GM12872 (cell line): ENCODE data around the gene STAP2.

Source experiments
- TF ChIP-seq, protein P1 (sequence below): IDR thresholded peaks from 3 replicates; pipeline ENCODE4 v1.5.1; 2011; ENCODE audit warnings: low read depth, mild to moderate bottlenecking, low read length, moderate library complexity; ENCODE audit not compliant: insufficient read depth

The STAP2 gene, protein sequence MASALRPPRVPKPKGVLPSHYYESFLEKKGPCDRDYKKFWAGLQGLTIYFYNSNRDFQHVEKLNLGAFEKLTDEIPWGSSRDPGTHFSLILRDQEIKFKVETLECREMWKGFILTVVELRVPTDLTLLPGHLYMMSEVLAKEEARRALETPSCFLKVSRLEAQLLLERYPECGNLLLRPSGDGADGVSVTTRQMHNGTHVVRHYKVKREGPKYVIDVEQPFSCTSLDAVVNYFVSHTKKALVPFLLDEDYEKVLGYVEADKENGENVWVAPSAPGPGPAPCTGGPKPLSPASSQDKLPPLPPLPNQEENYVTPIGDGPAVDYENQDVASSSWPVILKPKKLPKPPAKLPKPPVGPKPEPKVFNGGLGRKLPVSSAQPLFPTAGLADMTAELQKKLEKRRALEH

DNA sequence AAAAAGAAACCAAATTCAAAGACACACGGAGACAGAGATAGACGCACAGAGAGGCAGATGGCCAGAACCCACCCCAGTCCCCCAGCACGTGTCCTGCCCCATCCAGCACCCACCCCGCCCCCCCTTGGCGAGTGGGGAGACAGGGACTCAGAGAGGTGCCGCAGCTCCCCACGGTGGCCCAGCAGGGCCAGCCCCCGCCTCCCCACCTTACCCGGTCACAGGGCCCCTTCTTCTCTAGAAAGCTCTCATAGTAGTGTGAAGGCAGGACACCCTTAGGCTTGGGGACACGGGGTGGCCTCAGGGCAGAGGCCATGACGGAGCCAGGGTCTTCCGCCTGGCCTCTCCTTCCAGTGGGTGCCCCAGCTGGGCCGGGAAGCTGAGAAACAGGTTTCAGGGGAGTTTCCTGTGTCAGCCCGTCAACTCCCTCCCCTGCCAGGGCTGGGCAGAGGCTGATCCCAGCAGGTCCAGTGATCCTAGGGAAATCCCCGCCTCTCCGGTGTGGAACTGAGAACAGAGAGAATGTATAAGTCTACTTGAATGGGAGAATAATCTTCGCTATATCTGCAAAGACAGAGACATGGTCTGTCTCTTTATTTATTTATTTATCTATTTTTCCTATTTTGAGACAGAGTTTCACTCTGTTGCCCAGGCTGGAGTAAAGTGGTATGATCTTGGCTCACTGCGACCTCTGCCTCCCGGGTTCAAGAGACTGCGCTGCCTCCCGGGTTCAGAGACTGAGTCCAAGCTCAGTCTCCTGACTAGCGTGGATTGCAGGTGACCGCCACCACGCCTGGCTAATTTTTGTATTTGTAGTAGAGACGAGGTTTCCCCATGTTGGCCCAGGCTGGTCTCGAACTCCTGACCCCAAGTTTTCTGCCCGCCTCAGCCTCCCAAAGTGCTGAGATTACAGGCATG lies at the start of gene STAP2:
Gene STAP2, minus strand, starts transcription at position 387 of the 915 bp plus-strand sequence. Its CDS starts 74 bp downstream, at position 313.
- TF ChIP-seq, protein P1, sequence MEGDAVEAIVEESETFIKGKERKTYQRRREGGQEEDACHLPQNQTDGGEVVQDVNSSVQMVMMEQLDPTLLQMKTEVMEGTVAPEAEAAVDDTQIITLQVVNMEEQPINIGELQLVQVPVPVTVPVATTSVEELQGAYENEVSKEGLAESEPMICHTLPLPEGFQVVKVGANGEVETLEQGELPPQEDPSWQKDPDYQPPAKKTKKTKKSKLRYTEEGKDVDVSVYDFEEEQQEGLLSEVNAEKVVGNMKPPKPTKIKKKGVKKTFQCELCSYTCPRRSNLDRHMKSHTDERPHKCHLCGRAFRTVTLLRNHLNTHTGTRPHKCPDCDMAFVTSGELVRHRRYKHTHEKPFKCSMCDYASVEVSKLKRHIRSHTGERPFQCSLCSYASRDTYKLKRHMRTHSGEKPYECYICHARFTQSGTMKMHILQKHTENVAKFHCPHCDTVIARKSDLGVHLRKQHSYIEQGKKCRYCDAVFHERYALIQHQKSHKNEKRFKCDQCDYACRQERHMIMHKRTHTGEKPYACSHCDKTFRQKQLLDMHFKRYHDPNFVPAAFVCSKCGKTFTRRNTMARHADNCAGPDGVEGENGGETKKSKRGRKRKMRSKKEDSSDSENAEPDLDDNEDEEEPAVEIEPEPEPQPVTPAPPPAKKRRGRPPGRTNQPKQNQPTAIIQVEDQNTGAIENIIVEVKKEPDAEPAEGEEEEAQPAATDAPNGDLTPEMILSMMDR, result no peak

DNA sequence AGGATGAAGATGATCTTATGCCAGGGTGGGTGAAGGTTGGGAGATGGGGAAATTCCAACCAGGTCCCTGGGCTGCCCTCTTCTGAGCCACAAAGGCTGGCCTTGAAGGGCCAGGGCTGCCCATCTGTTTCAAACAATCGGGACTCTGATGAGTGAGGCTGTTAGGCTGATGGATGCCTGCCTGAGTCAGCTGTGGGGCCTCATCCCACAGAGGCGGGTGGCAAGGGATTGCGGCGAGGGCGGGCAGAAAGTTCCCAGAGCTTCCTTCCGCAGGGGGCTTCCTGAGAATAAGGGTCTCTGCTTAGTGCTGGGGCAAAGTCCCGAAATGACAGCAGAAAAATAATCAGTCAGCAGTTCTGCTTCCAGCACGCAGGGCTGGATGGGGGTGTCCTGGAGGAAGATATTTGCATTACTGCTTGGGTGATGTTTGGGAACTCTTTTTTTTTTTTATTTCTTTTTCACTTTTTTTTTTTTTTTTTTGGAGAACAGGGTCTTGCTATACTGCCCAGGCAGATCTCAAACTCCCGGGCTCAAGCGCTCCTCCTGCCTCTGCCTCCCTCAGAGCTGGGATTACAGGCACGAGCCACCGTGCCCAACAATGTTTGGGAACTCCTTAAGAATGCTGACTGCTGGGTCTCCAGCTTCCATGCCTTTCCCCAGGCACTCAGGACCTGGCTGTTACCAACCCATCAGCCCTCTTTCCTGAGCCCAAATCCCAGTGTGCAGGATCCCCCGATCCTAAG lies 47.6 kb upstream of the STAP2 start:
- TF ChIP-seq, protein P1, result no peak

DNA sequence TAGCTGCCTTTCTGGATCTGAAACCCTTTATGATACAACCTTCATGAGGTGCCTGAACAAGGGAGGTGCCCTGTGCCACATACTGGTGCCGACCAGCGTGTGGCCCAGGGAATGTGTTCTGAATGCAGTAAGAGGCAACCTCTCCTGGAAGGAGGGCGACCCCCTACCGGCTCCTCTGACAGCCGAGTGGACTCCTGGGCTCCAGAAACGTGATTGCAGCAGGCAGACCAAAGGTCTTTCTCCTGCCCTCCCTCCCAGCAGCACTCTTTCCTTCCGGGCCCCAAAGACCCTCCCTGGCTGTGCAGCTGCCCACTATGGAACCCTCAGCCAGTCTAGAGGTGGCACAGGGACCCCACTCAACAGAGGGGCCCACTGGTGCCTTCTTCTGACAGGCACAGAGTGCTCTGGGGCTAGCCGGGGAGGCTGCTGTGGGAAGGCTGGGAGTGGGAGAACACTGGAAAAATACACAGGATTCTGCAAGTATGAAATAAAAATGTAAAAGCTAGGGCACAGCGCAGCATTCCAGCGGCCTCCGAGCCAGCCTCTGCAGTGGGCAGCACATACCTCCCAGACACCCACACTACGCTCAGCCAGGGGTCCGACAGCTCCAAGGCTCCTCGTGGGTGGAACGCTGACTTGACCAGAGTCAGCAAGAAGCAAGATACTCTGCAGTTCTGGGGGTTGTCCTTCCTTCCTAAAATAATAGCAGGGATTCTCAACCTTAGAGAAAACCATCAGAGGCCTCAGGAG lies 46.8 kb upstream of the STAP2 start:
- TF ChIP-seq, protein P1, result no peak

DNA sequence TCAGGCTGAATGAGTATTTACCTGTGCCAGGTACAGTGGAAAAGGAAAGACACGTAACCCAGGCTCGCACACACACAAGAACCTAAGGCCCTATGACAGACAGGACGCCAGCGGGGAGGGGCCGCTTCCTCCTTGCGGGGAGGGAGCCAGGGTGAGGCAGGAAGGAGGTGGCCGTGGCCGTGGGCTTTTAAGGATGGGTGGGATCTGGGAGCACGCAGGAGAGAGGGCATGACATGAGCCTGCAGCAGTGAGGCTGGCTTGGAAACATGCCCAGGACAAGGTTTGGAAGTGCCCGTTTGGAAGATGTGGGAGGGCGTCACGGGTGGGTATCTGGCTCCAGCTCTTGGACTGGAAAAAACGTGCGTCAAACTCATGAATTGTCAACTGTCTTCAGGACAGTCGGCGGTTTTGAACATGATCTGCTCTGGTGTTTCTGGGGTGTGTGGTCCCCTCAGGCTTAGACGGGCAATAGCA lies 41.7 kb upstream of the STAP2 start:
- TF ChIP-seq, protein P1, result no peak

DNA sequence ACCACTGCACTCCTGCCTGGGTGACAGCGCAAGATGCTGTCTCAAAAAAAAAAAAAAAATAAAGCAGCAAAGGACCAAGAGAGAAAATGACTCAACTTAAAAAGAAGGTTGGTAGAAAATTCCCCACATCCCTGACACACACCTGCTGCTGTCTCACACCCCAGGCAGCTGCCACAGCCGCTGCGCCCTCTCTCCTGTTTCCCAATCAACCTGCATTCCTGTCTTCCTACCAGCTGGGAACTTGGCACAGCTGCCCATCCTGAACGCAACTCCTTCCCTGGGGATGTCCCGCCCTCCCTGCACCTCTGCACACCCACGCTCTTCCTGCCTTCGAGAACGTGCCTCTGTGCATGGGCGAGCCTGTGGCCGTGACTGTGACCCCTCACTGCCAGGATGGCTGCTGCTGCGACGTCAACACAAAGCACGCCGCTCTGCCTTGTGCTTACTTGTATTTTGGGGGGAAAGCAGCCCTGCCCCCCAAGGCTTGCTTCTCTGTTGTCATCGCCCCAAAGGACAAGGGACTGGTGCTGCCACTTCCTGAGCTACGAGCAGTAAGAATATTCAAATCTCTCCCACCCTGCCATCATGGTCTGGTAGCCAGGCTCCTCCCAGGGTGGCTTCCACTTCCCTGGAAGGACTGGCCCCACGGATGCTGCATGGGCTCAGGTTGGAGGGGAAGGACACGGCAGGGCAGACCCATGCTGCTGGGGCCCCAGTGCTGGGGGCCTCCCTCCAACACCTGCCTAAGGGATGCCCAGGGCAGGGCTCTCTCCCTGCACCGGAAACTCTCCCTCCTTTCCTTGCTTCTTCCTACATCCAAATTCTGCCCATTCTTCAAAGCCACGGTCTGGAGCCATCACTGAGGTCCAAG lies 41.0 kb upstream of the STAP2 start:
- TF ChIP-seq, protein P1, result no peak

DNA sequence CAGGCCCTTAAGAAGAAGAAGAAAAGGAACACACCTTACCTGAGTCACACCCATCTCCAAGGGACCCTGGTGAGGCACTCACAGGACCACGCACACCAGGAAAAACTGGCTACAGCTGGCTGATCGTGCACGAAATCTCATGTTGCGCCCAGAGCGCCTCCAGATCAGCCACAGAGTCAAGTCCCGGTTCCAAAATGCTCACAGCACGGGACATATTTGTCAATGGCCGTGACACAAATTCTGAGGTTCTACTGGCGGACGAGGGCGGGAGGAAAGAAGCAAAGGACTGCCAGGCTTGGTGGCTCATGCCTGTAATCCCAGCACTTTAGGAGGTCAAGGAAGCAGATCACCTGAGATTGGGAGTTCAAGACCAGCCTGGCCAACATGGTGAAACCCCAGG lies 40.3 kb upstream of the STAP2 start:
- TF ChIP-seq, protein P1, result no peak
